SK-N-SH (cell line): Measurements from ENCODE around the gene SIL1. TPM values are rescaled to one million over a fixed set of nuclear protein-coding genes. Genes with fewer than 3 reads are reported as not detected.

Source experiments
- CTCF ChIA-PET: fragments of 300-600, 350-600 bp; formaldehyde crosslinking; extraction: SDS; loops from one replicate; lab custom pipeline; 2021; lab: Yijun Ruan, JAX
- POLR2A ChIA-PET: fragments of 350-600 bp; sonication (Branson Sonifier 250); formaldehyde crosslinking; extraction: SDS; loops from one replicate; lab custom pipeline; 2020; ENCODE audit warnings: antibody characterized with exemption, inconsistent platforms; lab: Yijun Ruan, JAX
- DNase-seq: peaks from one replicate; pipeline ENCODE4 v3.0.0; 2012
- H2AFZ ChIP-seq: fragments of 200-600 bp; sonication (generic); 2 replicates; pipeline ENCODE4 v1.8.1; 2016; ENCODE audit warnings: antibody characterized with exemption, mild to moderate bottlenecking, low read depth
- H3F3A ChIP-seq: fragments of 200-600 bp; sonication (generic); replicated peaks from 2 replicates; pipeline ENCODE3; 2016; ENCODE audit warnings: antibody characterized with exemption, mild to moderate bottlenecking; ENCODE audit not compliant: insufficient read depth
- H3K27ac ChIP-seq, 2 experiments: fragments of 200-500 bp in 1 of 2; fragments of 200-600 bp in 1 of 2; sonication (Bioruptor generic) in 1 of 2; sonication (generic), shearing (Covaris generic) in 1 of 2; 2 replicates each; pipeline versions ENCODE4 v1.5.1 to v1.6.1; 2014 to 2016; ENCODE audit warnings: low read depth in 2 of 2, inconsistent platforms in 1 of 2, low read length in 1 of 2, mild to moderate bottlenecking in 1 of 2, mixed read lengths in 1 of 2
- H3K27me3 ChIP-seq: fragments of 200-600 bp; sonication (generic), shearing (Covaris generic); 2 replicates; pipeline ENCODE4 v1.6.1; 2016; ENCODE audit warnings: mixed run types; ENCODE audit not compliant: insufficient read depth
- H3K36me3 ChIP-seq, 2 experiments: fragments of 200-500 bp in 1 of 2; fragments of 200-600 bp in 1 of 2; sonication (Bioruptor generic) in 1 of 2; sonication (generic) in 1 of 2; replicated peaks in 1 of 2; 2 replicates each; pipeline versions ENCODE3 to v1.5.1; 2014 to 2016; ENCODE audit warnings: low read length in 1 of 2, mild to moderate bottlenecking in 1 of 2; ENCODE audit not compliant: insufficient read depth in 2 of 2, control insufficient read depth in 1 of 2
- H3K4me1 ChIP-seq, 2 experiments: fragments of 200-500 bp in 1 of 2; fragments of 200-600 bp in 1 of 2; sonication (Bioruptor generic) in 1 of 2; sonication (generic), shearing (Covaris generic) in 1 of 2; 2 replicates each; pipeline versions ENCODE4 v1.5.1 to v1.6.1; 2014 to 2016; ENCODE audit warnings: low read depth in 1 of 2, low read length in 1 of 2, mixed run types in 1 of 2; ENCODE audit not compliant: insufficient read depth in 2 of 2, control insufficient read depth in 1 of 2
- H3K4me2 ChIP-seq: fragments of 200-600 bp; sonication (generic), shearing (Covaris generic); 2 replicates; pipeline ENCODE4 v1.6.1; 2017; ENCODE audit warnings: mixed run types
- H3K4me3 ChIP-seq, 2 experiments: fragments of 200-500 bp in 1 of 2; fragments of 200-600 bp in 1 of 2; sonication (Bioruptor generic) in 1 of 2; sonication (generic), shearing (Covaris generic) in 1 of 2; 2 replicates each; pipeline versions ENCODE4 v1.5.1 to v1.8.1; 2014 to 2016; ENCODE audit warnings: low read depth in 2 of 2, inconsistent platforms in 1 of 2, low read length in 1 of 2, mild to moderate bottlenecking in 1 of 2, mixed read lengths in 1 of 2, moderate library complexity in 1 of 2
- H3K79me2 ChIP-seq: fragments of 200-600 bp; sonication (generic); 2 replicates; pipeline ENCODE4 v1.8.1; 2017; ENCODE audit warnings: mild to moderate bottlenecking; ENCODE audit not compliant: insufficient read depth
- H3K9ac ChIP-seq: fragments of 200-600 bp; sonication (generic); 2 replicates; pipeline ENCODE4 v1.6.1; 2017; ENCODE audit warnings: mixed run types
- H3K9me2 ChIP-seq: fragments of 200-600 bp; sonication (generic); 2 replicates; pipeline ENCODE4 v1.6.1; 2017; ENCODE audit warnings: mixed run types
- H3K9me3 ChIP-seq: fragments of 200-600 bp; sonication (generic); 2 replicates; pipeline ENCODE4 v1.6.1; 2017; ENCODE audit warnings: mixed run types, mild to moderate bottlenecking, moderate library complexity
- H4K20me1 ChIP-seq: fragments of 200-600 bp; sonication (generic); 2 replicates; pipeline ENCODE4 v1.6.1; 2017; ENCODE audit warnings: mild to moderate bottlenecking, mixed run types; ENCODE audit not compliant: insufficient read depth
- CHD2 ChIP-seq: fragments of 150-350 bp; IDR thresholded peaks from 2 replicates; pipeline ENCODE4 v1.6.1; 2018; ENCODE audit warnings: low read length; ENCODE audit not compliant: partially characterized antibody
- ELF1 ChIP-seq: IDR thresholded peaks from 2 replicates; pipeline ENCODE4 v1.4.0; 2012
- EZH2phosphoT487 ChIP-seq: fragments of 200-600 bp; sonication (generic); IDR thresholded peaks from 2 replicates; pipeline ENCODE4 v1.6.1; 2017; ENCODE audit warnings: low read depth, mixed run types, mild to moderate bottlenecking, antibody characterized with exemption, moderate library complexity, borderline replicate concordance
- FOXM1 ChIP-seq: IDR thresholded peaks from 2 replicates; pipeline ENCODE4 v1.4.0; 2012; ENCODE audit warnings: low read depth, mild to moderate bottlenecking
- IRF3 ChIP-seq: fragments of 150-350 bp; IDR thresholded peaks from 2 replicates; pipeline ENCODE4 v1.6.1; 2016; ENCODE audit warnings: mild to moderate bottlenecking, low read depth, low read length
- MAX ChIP-seq: IDR thresholded peaks from 2 replicates; pipeline ENCODE4 v1.4.0; 2012; ENCODE audit warnings: low read depth
- NRF1 ChIP-seq: IDR thresholded peaks from 2 replicates; pipeline ENCODE4 v1.6.1; 2012; ENCODE audit warnings: low read depth, mild to moderate bottlenecking, low read length
- RAD21 ChIP-seq: IDR thresholded peaks from 2 replicates; pipeline ENCODE4 v1.6.1; 2012; ENCODE audit warnings: mild to moderate bottlenecking, low read length
- REST ChIP-seq: IDR thresholded peaks from 2 replicates; pipeline ENCODE4 v1.6.1; 2012; ENCODE audit warnings: mild to moderate bottlenecking, low read depth, low read length, moderate library complexity
- SMC3 ChIP-seq: IDR thresholded peaks from 2 replicates; pipeline ENCODE4 v1.6.1; 2012; ENCODE audit warnings: low read depth, low read length, improper control_type of control experiment
- TEAD4 ChIP-seq: IDR thresholded peaks from 2 replicates; pipeline ENCODE4 v1.4.0; 2012; ENCODE audit warnings: mild to moderate bottlenecking, borderline replicate concordance; ENCODE audit not compliant: insufficient read depth
- USF2 ChIP-seq: fragments of 150-350 bp; IDR thresholded peaks from 2 replicates; pipeline ENCODE4 v1.6.1; 2017; ENCODE audit warnings: antibody characterized with exemption, low read length, low read depth, borderline replicate concordance
- YY1 ChIP-seq: IDR thresholded peaks from 2 replicates; pipeline ENCODE4 v1.4.0; 2012; ENCODE audit warnings: low read depth, mild to moderate bottlenecking
- WGBS: methylation state at CpG from one replicate; pipeline ENCODE4 v1.1.6; 2017; ENCODE audit warnings: low lambda C conversion rate; 5-methylcytosine and 5-hydroxymethylcytosine counted together
- polyA plus RNA-seq, 3 experiments: library from polyadenylated mRNA; depleted of rRNA; stranded (reverse); fragments of >200 nt; gene quantifications; 2 replicates each; pipeline ENCODE4 v1.2.3, GENCODE V29; 2012

The SIL1 gene
- polyA plus RNA-seq, 1 of the 3 experiments (the other 2 are of a cell fraction) = 25.9 TPM

- no peak overlapping the region for H3K9ac ChIP-seq
- no peak overlapping the region for H3K27ac ChIP-seq
- no peaks in the 10 kb centered on the region for H4K20me1 ChIP-seq
- H3K27me3 ChIP-seq = no peaks in the 10 kb centered on the region
- TF ChIP-seq MAX (no peak), IRF3 (no peak), REST (no peak), FOXM1 (no peak), YY1 (no peak), SMC3 (no peak), TEAD4 (no peak), NRF1 (no peak), USF2 (no peak), RAD21 (no peak), CHD2 (no peak), EZH2phosphoT487 (no peak), ELF1 (no peak)
- H2AFZ ChIP-seq = no peak overlapping the region
- peaks cover 18 to 21% of the 10 kb centered on the region in 2 experiments; a peak in 3 of 4 replicates for H3K4me1 ChIP-seq
- H3K36me3 ChIP-seq = no peaks in the 10 kb centered on the region
- CTCF ChIA-PET = interaction anchor here (1.0 to 1.3 kb wide), 2 partner anchors 9 to 274 kb away, joined by 4 read pairs; no protein-coding TSS in a partner anchor
- no peak overlapping the region for H3K4me3 ChIP-seq
- POLR2A ChIA-PET = interaction anchor here (0.6 kb wide), 1 partner anchor 438 kb away, joined by 3 read pairs; no protein-coding TSS in a partner anchor
- no peak for DNase-seq
- no peaks in the 10 kb centered on the region for H3K9me2 ChIP-seq
- no peaks in the 10 kb centered on the region for H3K9me3 ChIP-seq
- 89% methylated on average over 1 of the region's 1 CpG for WGBS
- no peaks in the 10 kb centered on the region for H3K79me2 ChIP-seq
- H3F3A ChIP-seq = no peaks in the 10 kb centered on the region
- no peak overlapping the region for H3K4me2 ChIP-seq
Measured at GRCh38 chr5:139063664-139064054, 134.5 kb downstream of the SIL1 start.
